ENCODE measurements around the gene MUC6. TPM values are rescaled to one million over a fixed set of nuclear protein-coding genes. Genes with fewer than 3 reads are reported as not detected.
A peak's percentile ranks its signal among the peaks of the same experiment; 100 is the strongest.

MUC6 gene
- total RNA-seq, 1 experiment from 2014 or later = not detected

DNA sequence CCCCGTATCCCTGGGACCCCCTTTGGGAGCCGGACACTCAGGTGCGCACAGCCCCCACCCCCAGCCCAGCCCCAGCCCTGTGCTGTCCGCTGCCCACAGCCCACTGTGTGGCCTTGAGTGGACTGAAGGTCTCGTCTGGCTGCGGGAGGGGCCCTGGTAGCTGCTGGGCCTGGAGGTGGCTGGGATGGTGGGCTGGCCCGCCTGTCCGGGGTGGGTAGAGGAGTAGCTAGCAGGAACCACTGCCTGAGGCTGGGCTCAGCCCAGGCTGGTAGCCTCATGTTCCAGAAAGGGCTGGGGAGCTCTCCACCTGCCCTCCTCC is 4.6 kb upstream of the MUC6 start:
- H3K4me1 Mint-ChIP-seq (ENCODE audit: insufficient read depth, unreplicated experiment) = peaks cover 11% of the 10 kb centered on the region
- H3K27me3 Mint-ChIP-seq (ENCODE audit: insufficient read depth, unreplicated experiment) = no peaks in the 10 kb centered on the region
- H3K27ac Mint-ChIP-seq (ENCODE audit: low read depth, unreplicated experiment) = peak overlapping the region; percentile 69
- POLR2A ChIA-PET = no interaction called here
- CTCF ChIA-PET = interaction anchor here (1.6 kb wide), 1 partner anchor 10 kb away, joined by 4 read pairs; no protein-coding TSS in a partner anchor
- TF ChIP-seq, protein P1, sequence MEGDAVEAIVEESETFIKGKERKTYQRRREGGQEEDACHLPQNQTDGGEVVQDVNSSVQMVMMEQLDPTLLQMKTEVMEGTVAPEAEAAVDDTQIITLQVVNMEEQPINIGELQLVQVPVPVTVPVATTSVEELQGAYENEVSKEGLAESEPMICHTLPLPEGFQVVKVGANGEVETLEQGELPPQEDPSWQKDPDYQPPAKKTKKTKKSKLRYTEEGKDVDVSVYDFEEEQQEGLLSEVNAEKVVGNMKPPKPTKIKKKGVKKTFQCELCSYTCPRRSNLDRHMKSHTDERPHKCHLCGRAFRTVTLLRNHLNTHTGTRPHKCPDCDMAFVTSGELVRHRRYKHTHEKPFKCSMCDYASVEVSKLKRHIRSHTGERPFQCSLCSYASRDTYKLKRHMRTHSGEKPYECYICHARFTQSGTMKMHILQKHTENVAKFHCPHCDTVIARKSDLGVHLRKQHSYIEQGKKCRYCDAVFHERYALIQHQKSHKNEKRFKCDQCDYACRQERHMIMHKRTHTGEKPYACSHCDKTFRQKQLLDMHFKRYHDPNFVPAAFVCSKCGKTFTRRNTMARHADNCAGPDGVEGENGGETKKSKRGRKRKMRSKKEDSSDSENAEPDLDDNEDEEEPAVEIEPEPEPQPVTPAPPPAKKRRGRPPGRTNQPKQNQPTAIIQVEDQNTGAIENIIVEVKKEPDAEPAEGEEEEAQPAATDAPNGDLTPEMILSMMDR (IDR thresholded peaks at IDR 0.05; ENCODE audit: unreplicated experiment) = no peak
- H3K9me3 Mint-ChIP-seq (ENCODE audit: unreplicated experiment) = peaks cover 9% of the 10 kb centered on the region
- DNase-seq (ENCODE audit: unreplicated experiment) = peak; percentile 26
- H3K4me3 Mint-ChIP-seq (ENCODE audit: unreplicated experiment) = no peak overlapping the region
- no TSS peak for BruUV-seq (replicated peaks)
- intact Hi-C loops (cut with micrococcal nuclease) = no loop called here
- H3K36me3 Mint-ChIP-seq (ENCODE audit: insufficient read depth, unreplicated experiment) = no peaks in the 10 kb centered on the region

DNA sequence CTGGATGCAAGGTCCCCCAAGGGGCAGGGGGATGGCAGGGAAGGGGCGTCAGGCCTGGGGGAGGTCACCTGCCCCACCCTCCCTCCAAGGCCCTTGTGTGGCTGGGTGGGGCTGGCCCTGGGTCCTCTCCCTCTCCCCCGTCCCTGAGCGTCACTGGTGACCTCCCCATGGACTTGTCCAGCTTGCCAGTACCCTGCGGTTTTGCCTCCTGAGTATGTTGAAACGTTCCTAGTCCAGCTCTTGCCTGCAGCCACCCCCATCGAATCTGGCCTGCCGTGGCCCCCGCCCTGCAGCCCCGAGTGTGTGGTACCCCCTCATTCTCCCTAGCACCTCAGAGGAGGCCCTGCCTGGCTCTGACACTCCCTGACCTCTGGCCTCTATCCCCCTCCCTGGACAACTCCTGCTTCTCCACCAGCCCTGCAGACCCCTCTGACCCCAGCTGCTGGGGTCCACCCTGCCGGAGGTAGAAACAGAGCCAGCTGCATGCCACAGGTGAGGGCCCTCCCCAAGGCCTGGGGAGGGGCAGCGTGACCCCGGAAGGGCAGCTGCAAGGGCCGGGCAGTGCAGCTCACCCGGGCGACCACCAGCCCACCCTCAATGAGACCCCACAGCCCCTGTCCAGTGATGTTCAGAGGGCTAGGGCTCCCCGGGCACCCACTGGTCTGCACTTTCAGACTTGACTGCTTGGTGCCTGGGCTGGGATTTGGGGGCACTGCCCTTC is 4.1 kb upstream of the MUC6 start:
- POLR2A ChIA-PET = interaction anchor here (0.7 kb wide), 1 partner anchor 112 kb away, joined by 5 read pairs; no protein-coding TSS in a partner anchor
- Mint-ChIP-seq H3K27me3 (ENCODE audit: insufficient read depth, unreplicated experiment) (no peaks in the 10 kb centered on the region), H3K27ac (ENCODE audit: low read depth, unreplicated experiment) (peak overlapping the region; percentile 69), H3K36me3 (ENCODE audit: insufficient read depth, unreplicated experiment) (no peaks in the 10 kb centered on the region), H3K4me1 (ENCODE audit: insufficient read depth, unreplicated experiment) (peaks cover 11% of the 10 kb centered on the region), H3K4me3 (ENCODE audit: unreplicated experiment) (peak overlapping the region; percentile 41), H3K9me3 (ENCODE audit: unreplicated experiment) (peaks cover 9% of the 10 kb centered on the region)
- no TSS peak for BruUV-seq (replicated peaks)
- CTCF ChIA-PET = interaction anchor here (1.6 kb wide), 1 partner anchor 10 kb away, joined by 4 read pairs; no protein-coding TSS in a partner anchor
- DNase-seq (ENCODE audit: unreplicated experiment) = peak; percentile 83
- TF ChIP-seq, protein P1 (IDR thresholded peaks at IDR 0.05; ENCODE audit: unreplicated experiment) = no peak
- intact Hi-C loops (cut with micrococcal nuclease) = no loop called here

GRCh38 chr11:1039481-1040427 is 3.2 kb upstream of the MUC6 start:
- ChIA-PET POLR2A (no interaction called here), CTCF (no interaction called here)
- TF ChIP-seq, protein P1 (IDR thresholded peaks at IDR 0.05; ENCODE audit: unreplicated experiment) = no peak
- peaks cover 11% of the 10 kb centered on the region for H3K4me1 Mint-ChIP-seq (ENCODE audit: insufficient read depth, unreplicated experiment)
- intact Hi-C loops (cut with micrococcal nuclease) = no loop called here
- H3K9me3 Mint-ChIP-seq (ENCODE audit: unreplicated experiment) = peaks cover 3% of the 10 kb centered on the region
- DNase-seq (ENCODE audit: unreplicated experiment) = peak; percentile 89
- H3K27me3 Mint-ChIP-seq (ENCODE audit: insufficient read depth, unreplicated experiment) = no peaks in the 10 kb centered on the region
- no TSS peak for BruUV-seq (replicated peaks)
- peak overlapping the region; percentile 41 for H3K4me3 Mint-ChIP-seq (ENCODE audit: unreplicated experiment)
- H3K27ac Mint-ChIP-seq (ENCODE audit: low read depth, unreplicated experiment) = no peak overlapping the region
- no peaks in the 10 kb centered on the region for H3K36me3 Mint-ChIP-seq (ENCODE audit: insufficient read depth, unreplicated experiment)

DNA sequence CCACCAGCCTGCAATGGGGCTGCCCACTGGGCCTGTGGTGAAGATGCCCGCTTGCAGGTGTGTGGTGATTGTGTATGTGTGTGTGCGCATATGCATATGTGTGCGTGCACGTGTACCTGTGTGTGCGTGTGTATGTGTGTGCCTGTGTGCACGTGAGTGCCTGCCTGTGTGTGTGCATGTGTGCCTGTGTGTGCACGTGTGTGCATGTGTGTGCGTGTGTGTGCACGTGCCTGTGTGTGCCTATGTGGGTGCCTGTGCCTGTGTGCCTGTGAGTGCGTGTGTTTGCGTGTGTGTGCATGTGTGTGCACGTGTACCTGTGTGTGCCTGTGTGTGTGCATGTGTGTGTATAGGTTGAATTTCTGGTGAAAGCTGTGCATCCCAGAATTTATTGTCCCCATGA is 2.4 kb upstream of the MUC6 start:
- Mint-ChIP-seq H3K9me3 (ENCODE audit: unreplicated experiment) (no peaks in the 10 kb centered on the region), H3K27me3 (ENCODE audit: insufficient read depth, unreplicated experiment) (no peaks in the 10 kb centered on the region), H3K36me3 (ENCODE audit: insufficient read depth, unreplicated experiment) (no peaks in the 10 kb centered on the region), H3K4me3 (ENCODE audit: unreplicated experiment) (no peak overlapping the region), H3K27ac (ENCODE audit: low read depth, unreplicated experiment) (no peak overlapping the region), H3K4me1 (ENCODE audit: insufficient read depth, unreplicated experiment) (peaks cover 11% of the 10 kb centered on the region)
- no peak for DNase-seq (ENCODE audit: unreplicated experiment)
- TF ChIP-seq, protein P1 (IDR thresholded peaks at IDR 0.05; ENCODE audit: unreplicated experiment) = no peak
- ChIA-PET POLR2A (no interaction called here), CTCF (interaction anchor here (0.6 kb wide), 1 partner anchor 508 kb away, joined by 3 read pairs; no protein-coding TSS in a partner anchor)
- intact Hi-C loops (cut with micrococcal nuclease) = no loop called here
- no TSS peak for BruUV-seq (replicated peaks)
